HG03469 (cell line): Measurements from ENCODE around the gene SRPX2.

Experiments used
- ATAC-seq: cut with Tn5 transposase; IDR thresholded peaks from one replicate; pipeline ENCODE4 v1.9.1; 2021; ENCODE audit warnings: mild to moderate bottlenecking, moderate library complexity, moderate number of reproducible peaks; ENCODE audit not compliant: unreplicated experiment

SRPX2 gene

GRCh38 chrX:100649550-100650356, 5.8 kb downstream of the SRPX2 start:
- ATAC-seq: no peak

- no peak for ATAC-seq
Observed at GRCh38 chrX:100650841-100651240, 6.8 kb downstream of the SRPX2 start.

GRCh38 chrX:100652266-100652665, 8.3 kb downstream of the SRPX2 start:
- no peak for ATAC-seq

GRCh38 chrX:100654261-100654660, 10.3 kb downstream of the SRPX2 start:
- ATAC-seq: no peak

- ATAC-seq: no peak
Observed at GRCh38 chrX:100658941-100659381, 15.0 kb downstream of the SRPX2 start.

GRCh38 chrX:100659431-100660137, 15.6 kb downstream of the SRPX2 start:
- no peak for ATAC-seq

GRCh38 chrX:100662170-100662569, 18.2 kb downstream of the SRPX2 start:
- ATAC-seq: no peak

GRCh38 chrX:100662796-100663195, 18.8 kb downstream of the SRPX2 start:
- no peak for ATAC-seq

GRCh38 chrX:100663642-100664041, 19.6 kb downstream of the SRPX2 start:
- ATAC-seq: no peak

GRCh38 chrX:100672966-100673365, 29.0 kb downstream of the SRPX2 start:
- no peak for ATAC-seq

- no peak for ATAC-seq
Observed at GRCh38 chrX:100673397-100673953, 29.5 kb downstream of the SRPX2 start.

- ATAC-seq: peak; percentile 62
Observed at GRCh38 chrX:100674705-100675104, 30.7 kb downstream of the SRPX2 start.

GRCh38 chrX:100677611-100678181, 33.7 kb downstream of the SRPX2 start:
- no peak for ATAC-seq

GRCh38 chrX:100680756-100681155, 36.8 kb downstream of the SRPX2 start:
- no peak for ATAC-seq

GRCh38 chrX:100681599-100681998, 37.6 kb downstream of the SRPX2 start:
- no peak for ATAC-seq

- ATAC-seq: no peak
Observed at GRCh38 chrX:100682939-100683338, 38.9 kb downstream of the SRPX2 start.

- ATAC-seq: peak; percentile 34
Observed at GRCh38 chrX:100685284-100685996, 41.4 kb downstream of the SRPX2 start.

GRCh38 chrX:100685997-100686305, 42.0 kb downstream of the SRPX2 start:
- ATAC-seq: no peak

GRCh38 chrX:100687128-100687527, 43.1 kb downstream of the SRPX2 start:
- peak; percentile 32 for ATAC-seq

GRCh38 chrX:100687546-100687945, 43.5 kb downstream of the SRPX2 start:
- peak; percentile 70 for ATAC-seq

GRCh38 chrX:100695302-100695701, 51.3 kb downstream of the SRPX2 start:
- ATAC-seq: no peak
